Stimulated activated CD8-positive, alpha-beta memory T cell treated with anti-CD3 and anti-CD28 coated beads, Interleukin-4, amount 100 ng/mL, for 24 hours (primary cell): Measurements from ENCODE around the gene CALM1.

Experiments
- DNase-seq: peaks from one replicate; pipeline ENCODE4 v3.0.0-alpha.2; 2020; ENCODE audit warnings: low read depth

Gene CALM1

GRCh38 chr14:90409209-90409730 is 12.4 kb downstream of the CALM1 start:
- no peak for DNase-seq

- DNase-seq = no peak
Observed at GRCh38 chr14:90412058-90412457, 15.2 kb downstream of the CALM1 start.

- no peak for DNase-seq
Observed at GRCh38 chr14:90416720-90417119, 19.9 kb downstream of the CALM1 start.

DNA sequence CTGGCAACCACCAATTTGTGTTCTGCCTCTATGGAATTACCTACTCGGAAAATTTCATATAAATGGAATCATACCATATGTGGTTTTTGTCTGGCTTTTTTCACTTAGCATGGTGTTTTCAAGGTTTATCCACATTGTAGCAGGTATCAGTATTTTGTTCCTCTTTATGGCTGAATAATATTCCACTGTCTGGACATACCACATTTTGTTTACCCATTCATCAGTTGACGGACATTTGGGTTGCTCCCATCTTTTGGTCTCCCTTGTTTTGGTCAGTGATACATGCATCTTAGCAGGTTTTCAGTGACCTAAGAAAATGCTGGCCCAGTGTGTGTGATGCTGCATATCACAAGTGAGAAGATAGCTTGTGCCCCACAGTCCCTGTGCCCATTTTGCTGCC is 21.2 kb downstream of the CALM1 start:
- DNase-seq = no peak

DNA sequence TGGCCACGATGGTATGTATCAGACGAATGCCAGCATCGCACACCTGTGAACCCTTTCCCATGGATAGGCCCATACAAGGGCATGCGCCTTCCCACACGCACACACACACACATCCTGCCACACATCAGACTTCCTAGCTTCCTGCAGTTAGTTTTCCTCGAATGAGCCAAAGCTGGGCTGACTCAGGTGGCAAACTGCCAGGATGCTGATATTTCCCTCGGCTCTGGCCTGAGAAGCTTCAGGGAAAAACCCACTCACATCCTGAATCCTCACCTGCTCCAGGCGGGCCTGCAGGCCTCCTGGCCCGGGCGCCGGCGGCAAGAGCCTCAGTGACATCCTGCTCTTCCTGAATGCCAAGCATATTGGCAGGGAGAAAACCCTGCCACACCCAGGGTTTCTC is 22.4 kb downstream of the CALM1 start:
- no peak for DNase-seq

DNA sequence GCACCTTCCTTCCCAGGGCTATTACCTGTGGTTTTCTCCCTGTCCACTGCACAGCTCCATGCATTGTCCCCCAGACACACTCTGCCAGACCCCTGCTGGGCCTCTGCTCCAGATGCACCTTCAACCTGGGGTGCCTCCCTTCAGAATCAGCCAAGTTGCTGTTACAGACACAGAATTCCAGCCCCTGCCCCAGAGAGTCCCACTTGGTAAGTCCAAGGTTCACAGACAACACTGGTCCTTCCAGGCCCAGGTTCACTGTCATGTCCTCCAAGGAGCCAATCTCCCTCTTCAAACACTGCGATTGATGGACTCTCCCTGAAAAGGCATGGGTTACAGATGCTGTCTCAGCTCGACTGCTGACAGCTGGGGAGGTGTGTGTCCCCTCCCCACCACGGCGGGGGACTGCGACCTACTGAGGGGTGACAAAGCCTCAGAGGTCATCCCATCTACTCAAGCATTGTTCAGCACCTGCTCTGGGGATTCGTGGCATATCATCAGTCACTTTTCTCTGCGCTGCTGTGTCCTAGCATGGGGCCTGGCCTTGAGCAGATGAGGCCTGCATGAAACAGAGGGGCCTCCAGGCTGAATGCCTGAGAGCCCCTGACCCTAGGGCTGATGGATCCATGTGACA is 24.3 kb downstream of the CALM1 start:
- DNase-seq = no peak

- no peak for DNase-seq
Observed at GRCh38 chr14:90421632-90422020, 24.8 kb downstream of the CALM1 start.

- no peak for DNase-seq
Observed at GRCh38 chr14:90423166-90423565, 26.3 kb downstream of the CALM1 start.

- DNase-seq = no peak
Observed at GRCh38 chr14:90424075-90424474, 27.2 kb downstream of the CALM1 start.

- no peak for DNase-seq
Observed at GRCh38 chr14:90424686-90425372, 28.0 kb downstream of the CALM1 start.

DNA sequence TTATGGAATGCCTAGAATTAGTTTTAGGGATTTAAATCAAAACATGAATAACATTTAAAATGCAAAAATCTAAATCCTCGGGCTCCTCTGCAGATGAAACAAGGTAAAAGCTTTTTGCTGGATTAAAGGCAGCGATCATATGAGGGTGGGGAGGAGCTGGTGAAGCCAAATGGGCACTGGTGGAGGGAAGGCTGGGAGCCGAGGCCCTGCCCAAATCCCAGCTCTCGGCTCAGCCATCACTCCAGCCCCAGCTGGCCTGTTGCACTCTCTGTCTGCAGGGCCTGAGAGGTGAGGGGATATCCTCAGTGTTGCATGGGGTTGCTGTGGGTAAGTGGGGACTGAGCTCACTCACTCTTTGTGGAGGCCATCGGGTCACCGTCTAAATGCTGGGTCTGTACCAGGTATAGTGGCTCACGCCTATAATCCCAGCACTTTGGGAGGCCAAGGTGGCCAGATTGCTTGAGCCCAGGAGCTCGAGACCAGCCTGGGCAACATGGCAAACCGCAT is 28.6 kb downstream of the CALM1 start:
- DNase-seq = no peak

- DNase-seq = no peak
Observed at GRCh38 chr14:90426031-90426540, 29.3 kb downstream of the CALM1 start.

- DNase-seq = no peak
Observed at GRCh38 chr14:90426663-90427062, 29.8 kb downstream of the CALM1 start.

- no peak for DNase-seq
Observed at GRCh38 chr14:90427848-90428426, 31.1 kb downstream of the CALM1 start.

DNA sequence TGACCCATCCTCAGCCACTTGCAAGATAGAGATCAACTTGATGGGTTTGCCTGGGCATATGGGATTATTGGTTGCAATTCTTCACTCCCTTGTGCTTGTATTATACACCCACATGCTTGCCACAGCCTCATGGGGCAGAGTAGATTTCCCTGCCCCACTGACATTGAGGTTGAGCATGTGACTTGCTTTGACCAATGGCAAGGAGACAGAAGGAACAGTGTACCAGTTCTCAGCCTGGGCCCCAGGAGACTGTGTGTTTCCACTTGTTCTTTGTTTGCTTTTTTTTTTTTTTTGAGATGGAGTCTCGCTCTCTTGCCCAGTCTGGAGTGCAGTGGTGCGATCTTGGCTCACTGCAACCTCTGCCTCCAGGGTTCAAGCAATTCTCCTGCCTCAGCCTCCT is 31.8 kb downstream of the CALM1 start:
- no peak for DNase-seq

GRCh38 chr14:90429236-90429635 is 32.4 kb downstream of the CALM1 start:
- no peak for DNase-seq

- no peak for DNase-seq
Observed at GRCh38 chr14:90429754-90430153, 32.9 kb downstream of the CALM1 start.

DNA sequence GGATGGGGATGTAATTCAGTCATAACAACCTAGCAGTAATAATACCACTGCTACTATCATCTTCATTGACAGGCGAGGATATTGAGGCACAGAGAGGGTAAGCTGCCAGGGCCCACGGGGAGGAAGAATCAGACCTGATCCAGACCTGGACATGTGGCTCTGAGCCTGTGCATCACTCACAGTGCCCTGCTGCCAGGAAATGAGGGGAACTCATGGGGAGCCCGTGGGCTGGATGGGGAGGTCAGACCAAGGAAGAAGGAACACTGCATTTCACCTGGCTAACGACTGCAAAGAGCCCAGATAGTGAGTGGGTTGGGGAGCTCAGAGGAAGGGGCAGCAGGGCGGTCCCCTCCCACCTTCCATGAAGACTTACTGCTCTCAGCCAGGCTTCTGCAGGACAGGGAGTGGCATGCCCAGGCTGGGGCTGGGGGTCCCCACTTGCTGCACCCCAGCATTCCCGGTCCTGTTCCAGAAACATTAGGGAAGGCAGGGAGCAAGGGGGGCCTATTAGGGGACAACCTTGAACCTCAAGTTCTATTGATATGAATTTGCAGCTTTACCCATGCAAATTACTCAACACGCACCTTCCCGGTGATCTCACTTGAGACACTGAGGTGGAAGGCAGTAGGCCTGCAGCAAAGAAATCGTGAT is 37.7 kb downstream of the CALM1 start:
- no peak for DNase-seq

- DNase-seq = no peak
Observed at GRCh38 chr14:90438841-90439240, 42.0 kb downstream of the CALM1 start.

- no peak for DNase-seq
Observed at GRCh38 chr14:90440021-90440451, 43.2 kb downstream of the CALM1 start.

DNA sequence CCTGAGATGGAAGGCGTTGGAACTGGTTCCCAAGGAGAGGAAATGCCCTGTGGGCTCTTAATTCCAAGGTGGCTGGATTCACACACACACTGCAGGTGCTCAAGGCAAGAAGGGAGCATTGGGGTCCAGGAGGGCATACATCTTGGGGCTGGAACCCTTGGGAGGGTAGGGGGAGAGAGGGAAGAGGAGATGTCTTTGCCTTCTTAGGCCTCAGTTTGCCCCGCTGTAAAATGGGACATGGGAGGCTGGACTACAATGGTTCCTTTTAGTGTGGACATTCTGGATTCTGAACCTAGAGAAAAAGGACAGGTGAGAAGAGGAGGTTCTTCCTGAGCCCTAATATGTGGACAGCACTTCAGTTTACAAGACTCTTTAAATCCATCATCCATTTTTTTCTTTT is 43.8 kb downstream of the CALM1 start:
- no peak for DNase-seq

- no peak for DNase-seq
Observed at GRCh38 chr14:90442388-90442787, 45.6 kb downstream of the CALM1 start.
